ENCODE data around the gene PWWP2A.

PWWP2A gene

DNA sequence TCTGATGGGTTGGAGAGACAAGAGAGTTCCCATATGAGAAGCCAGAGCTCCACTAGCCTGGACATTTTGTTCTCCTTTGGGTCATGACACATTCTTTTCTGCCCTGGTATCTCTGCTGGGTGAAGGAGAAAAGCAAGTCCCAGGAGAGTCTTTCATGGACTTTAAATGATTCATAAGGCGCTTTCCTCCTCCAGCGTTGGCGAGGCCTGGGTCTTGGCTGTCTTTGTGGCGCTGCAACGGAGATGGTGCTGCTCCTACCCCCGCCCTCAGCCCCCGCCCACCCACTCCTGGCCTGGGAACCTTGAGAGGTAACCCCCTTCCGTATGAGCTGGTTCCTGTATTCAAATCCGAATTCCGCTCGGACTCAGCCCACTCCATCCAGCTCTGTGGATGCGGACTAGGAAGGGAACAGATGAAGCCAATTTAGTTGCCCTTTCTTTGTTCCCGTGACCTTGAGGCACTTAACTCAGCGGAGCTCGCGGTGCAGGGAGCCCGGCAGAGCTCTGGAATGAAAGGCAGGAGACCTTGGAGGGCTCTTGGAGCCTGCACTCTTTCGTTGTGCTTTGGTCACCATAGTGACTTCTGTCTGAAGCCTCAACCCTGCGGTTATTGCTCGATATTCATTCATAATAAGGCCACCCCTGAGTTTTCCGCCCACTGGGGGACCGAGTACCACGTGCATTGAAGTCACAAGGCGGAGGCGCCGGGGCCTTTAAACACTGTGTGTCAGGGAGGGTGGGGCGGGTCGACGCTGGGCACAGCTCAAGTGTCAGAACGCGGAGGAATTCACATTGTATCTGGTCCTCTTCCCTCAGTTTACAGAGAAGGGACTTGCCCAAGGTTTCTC lies 14.0 kb upstream of the PWWP2A start:
- no peak for DNase-seq (ENCODE audit: low read depth in 2 of 2)

DNA sequence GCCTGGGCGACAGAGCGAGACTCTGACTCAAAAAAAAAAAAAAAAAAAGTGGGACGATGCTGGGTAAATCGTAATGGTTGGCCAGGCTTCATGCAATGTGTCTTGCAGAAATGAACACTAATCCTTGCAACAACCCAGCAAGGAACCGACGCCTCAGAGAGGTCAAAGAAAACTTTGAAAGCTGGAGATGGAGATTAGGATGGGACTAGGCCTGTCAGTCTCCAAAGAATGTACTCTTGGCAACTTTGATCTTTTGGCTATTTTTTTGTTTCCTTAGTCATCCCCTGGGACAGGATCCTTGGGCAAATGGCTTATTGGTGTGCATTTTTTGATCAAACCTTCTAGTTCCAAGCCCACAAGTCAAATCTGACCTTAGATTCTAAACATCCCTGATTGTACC lies 10.6 kb upstream of the PWWP2A start:
- DNase-seq (ENCODE audit: low read depth in 2 of 2): no peak

DNA sequence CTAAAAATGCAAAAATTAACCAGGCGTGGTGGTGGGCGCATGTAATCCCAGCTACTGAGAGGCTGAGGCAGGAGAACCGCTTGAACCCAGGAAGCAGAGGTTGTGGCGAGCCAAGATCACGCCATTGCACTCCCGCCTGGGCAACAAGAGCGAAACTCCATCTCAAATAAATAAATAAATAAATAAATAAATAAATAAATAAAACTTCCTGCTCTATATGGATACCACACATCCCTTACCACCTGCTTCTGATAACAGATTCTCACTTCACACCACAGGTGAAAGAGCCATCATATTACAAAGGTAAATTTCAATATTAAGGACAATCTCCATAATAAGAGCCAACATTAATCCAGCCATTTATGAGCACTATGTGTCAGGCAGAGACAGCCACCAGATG lies 9.4 kb upstream of the PWWP2A start:
- DNase-seq (ENCODE audit: low read depth in 2 of 2): no peak

GRCh38 chr5:160119905-160120266 lies 636 bp upstream of the PWWP2A start:
- no peak for DNase-seq (ENCODE audit: low read depth in 2 of 2)

- peak in 1 of 2 donors; percentile 18 for DNase-seq (ENCODE audit: low read depth in 2 of 2)
These were observed 705 bp downstream of the PWWP2A start for GRCh38 chr5:160118349-160119141.

DNA sequence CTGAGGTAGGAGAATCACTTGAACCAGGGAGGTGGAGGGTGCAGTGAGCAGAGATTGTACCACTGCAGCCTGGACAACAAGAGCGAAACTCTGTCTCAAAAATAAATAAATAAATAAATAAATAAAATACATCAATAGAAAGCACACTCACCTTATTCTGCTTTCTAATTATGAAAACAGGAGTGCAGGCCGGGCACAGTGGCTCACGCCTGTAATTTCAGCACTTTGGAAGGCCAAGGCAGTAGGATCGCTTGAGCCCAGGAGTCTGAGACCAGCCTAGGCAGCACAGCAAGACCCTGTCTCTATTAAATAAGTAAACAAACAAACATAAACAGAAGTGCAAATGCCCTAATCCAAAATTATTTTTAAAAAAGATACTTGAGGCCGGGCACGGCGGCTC lies 2.3 kb downstream of the PWWP2A start:
- no peak for DNase-seq (ENCODE audit: low read depth in 2 of 2)

- no peak for DNase-seq (ENCODE audit: low read depth in 2 of 2)
These were observed 11.1 kb downstream of the PWWP2A start for GRCh38 chr5:160108124-160108523.

DNA sequence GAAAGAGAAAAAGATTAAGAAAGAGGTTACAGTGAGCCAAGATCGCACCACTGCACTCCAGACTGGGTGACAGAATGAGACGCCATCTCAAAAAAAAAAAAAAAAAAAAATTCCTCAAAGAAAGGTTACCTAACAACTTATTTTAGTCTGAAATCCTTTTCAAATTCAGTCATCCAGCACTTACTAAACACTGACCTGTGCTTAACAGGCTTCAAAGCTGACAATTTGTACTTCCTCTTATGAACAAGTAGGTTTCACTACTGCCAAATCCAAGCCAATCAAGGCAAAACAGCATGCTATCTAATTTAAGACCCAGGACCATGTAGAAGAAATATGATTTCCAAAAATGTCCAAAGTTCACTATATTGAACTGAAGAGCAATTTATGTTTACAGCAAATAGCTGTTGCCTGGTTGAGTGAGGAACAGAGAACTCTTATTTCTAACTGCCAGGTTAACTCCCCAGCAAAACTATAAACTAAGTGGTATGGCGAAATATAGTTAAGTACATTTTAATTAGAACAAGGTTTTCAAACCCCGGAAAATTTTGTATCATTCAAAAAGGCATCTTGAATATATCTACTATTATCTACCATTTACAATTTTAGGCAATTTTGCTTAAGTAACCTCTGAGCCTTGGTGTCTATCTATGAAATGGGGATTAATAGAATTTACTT lies 13.4 kb downstream of the PWWP2A start:
- no peak for DNase-seq (ENCODE audit: low read depth in 2 of 2)

DNA sequence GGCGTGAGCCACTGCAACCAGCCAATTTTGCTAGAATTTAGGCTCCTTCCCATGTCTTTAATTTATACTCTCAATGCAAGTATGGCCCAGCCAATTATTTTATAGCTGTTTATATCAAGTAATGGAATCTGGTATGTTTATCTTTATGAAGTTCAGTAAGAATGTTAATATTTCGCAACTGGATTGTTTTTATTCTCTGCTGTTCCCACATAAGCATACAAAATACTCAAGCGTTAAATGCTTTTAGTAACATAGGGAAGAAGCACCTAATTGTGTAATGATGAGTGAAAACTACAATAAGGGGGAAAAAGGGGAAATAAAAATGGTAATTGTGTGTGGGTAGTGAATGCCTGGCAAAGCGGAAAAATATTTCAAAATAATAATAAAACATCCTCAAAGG lies 21.3 kb downstream of the PWWP2A start:
- no peak for DNase-seq (ENCODE audit: low read depth in 2 of 2)

GRCh38 chr5:160096178-160096577 lies 23.1 kb downstream of the PWWP2A start:
- DNase-seq (ENCODE audit: low read depth in 2 of 2): no peak

DNA sequence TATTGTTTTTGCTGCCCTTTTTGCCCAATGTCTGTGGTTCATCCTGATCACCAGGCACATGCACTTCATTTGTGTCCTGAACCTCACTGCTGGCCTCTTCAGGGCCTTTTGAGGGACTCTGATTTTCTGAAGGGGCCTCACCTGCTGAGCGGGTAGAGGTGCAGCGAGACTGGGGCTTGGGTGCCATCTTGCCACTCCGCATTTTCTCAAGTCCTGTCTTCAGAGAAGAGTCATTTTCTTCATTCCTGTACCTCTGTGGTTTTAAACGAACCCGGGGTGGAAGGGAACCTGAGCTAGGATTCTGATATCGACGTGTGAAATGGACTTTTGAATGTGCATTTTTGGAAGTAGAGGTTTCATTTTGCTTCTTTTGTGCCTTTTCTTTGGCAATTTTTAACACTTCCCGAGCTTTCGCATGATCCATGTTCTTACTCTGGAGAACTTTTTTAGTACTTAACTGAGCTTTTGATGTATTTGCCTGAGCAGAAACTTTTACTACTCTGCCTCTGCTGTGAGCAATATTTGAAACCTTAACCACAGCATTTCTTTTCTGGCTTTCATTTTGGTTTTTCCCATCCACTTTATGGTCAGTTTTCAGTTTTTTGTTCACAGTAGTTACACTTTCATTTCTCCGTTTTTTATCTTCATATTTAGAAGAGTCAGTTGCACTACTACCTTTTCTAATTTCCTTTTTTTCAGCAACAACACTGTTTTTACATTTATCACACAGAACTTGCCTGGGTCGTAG lies 26.1 kb downstream of the PWWP2A start:
- DNase-seq (ENCODE audit: low read depth in 2 of 2): no peak

GRCh38 chr5:160092514-160092913 lies 26.7 kb downstream of the PWWP2A start:
- no peak for DNase-seq (ENCODE audit: low read depth in 2 of 2)

GRCh38 chr5:160090059-160090458 lies 29.2 kb downstream of the PWWP2A start:
- DNase-seq (ENCODE audit: low read depth in 2 of 2): no peak

- no peak for DNase-seq (ENCODE audit: low read depth in 2 of 2)
These were observed 29.7 kb downstream of the PWWP2A start for GRCh38 chr5:160089531-160089930.

DNA sequence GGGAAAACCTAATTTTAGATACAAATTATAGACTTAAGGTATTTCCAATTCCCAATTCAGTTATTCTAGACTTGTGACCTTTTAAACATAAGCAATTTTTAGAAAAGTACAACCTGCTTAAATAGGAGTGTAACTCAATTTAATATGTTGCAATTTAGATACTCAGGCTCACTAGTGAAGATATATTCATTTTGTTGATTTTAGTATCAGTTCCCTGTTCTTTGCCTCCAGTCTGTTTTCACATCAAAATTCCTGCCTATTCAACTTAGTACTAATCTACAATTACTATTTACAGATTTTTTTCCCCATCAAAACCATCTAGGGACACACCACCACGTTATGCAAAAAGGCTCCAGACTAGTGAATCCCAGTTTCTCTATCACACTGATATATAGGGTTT lies 30.4 kb downstream of the PWWP2A start:
- no peak for DNase-seq (ENCODE audit: low read depth in 2 of 2)

GRCh38 chr5:160087199-160087598 lies 32.1 kb downstream of the PWWP2A start:
- no peak for DNase-seq (ENCODE audit: low read depth in 2 of 2)

GRCh38 chr5:160084144-160084543 lies 35.1 kb downstream of the PWWP2A start:
- no peak for DNase-seq (ENCODE audit: low read depth in 2 of 2)

- DNase-seq (ENCODE audit: low read depth in 2 of 2): no peak
These were observed 35.7 kb downstream of the PWWP2A start for GRCh38 chr5:160083501-160083900.

DNA sequence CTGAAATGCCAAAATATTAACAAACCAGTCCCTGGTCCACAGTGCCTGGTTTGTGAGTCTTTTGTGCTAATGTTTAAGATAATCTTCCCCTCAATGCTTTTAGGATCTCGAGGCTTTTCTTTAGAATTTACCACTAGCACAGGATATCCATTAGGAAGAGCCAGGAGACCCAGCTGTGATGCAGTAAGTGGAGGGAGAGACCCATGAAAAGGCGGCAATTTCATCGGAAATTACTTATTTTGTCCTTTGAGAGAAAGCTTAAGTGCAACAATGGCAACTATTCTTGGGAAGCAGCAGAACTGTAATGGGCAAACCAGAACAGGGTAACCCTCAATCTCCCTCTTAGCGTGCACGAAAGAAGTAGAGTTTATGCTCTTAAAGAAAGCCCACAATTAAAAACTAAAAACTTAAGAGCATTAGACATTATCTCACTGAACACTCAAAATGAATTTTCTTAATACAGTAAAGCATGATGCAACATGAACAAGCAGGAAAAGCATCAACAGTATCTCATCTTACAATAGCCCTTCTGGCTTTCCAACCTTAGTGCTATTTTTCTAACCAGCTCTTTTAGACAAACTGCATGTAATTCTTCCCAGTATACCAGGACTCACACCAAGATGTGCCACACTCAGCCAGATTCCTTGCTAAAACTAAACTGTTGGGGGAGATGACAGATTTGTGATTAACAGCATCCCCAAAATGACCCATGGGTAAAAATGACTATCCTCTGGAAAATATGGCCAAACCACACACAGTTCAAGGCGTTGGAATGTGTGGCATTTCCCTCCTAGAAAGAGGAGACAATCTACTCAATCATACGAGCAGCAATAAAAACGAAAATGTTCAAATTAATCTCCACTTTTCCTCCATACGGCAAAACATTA lies 36.4 kb downstream of the PWWP2A start:
- DNase-seq (ENCODE audit: low read depth in 2 of 2): no peak

DNA sequence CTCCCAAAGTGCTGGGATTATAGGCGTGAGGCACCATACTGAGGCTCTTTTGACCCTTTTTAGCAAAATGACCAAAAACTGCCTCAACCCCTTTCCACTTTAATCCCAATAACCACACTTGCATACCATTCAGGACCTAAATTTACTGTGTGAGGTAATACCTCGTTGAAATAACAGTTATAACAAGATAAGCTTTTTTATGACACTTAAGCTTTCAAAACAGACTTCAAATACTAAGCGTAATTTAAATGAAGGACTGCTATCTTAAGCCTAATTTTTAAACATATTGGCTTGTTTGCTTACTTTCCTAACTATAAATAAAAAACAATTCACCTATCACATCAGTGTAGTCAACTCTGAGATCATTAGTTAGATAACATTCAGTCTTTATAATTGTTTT lies 37.8 kb downstream of the PWWP2A start:
- no peak for DNase-seq (ENCODE audit: low read depth in 2 of 2)

GRCh38 chr5:160079753-160080152 lies 39.5 kb downstream of the PWWP2A start:
- no peak for DNase-seq (ENCODE audit: low read depth in 2 of 2)
